Measurements from ENCODE around the gene TMEM204. TPM values are rescaled to one million over a fixed set of nuclear protein-coding genes. Genes with fewer than 3 reads are reported as not detected.

Gene TMEM204
- total and polyA plus RNA-seq, 2 donors (not counting 1 experiment from before 2014, with no cell fraction given) = 10.9 to 12.4 TPM

GRCh38 chr16:1571012-1571671, 37.7 kb downstream of the TMEM204 start:
- Histone ChIP-seq H3K27me3 (ENCODE audit: control insufficient read depth, insufficient read depth, low read length) (no peaks in the 10 kb centered on the region), H3K4me1 (ENCODE audit: control insufficient read depth, extremely low read depth, insufficient read depth, low read length) (no peaks in the 10 kb centered on the region), H3K9me3 (ENCODE audit: control insufficient read depth, insufficient read depth, low read depth, low read length) (no peaks in the 10 kb centered on the region), H3K36me3 (ENCODE audit: control insufficient read depth, insufficient read depth, low read length) (no peaks in the 10 kb centered on the region), H2AFZ (ENCODE audit: low read length) (no peak overlapping the region), H3K9ac (ENCODE audit: insufficient read depth, low read length) (no peak overlapping the region), H3K79me2 (ENCODE audit: control insufficient read depth, insufficient read depth, low read length) (no peaks in the 10 kb centered on the region), H3K4me3 (replicated peaks in 1 of 4; ENCODE audit: control extremely low read depth in 1 of 4, insufficient read depth in 1 of 4, low read depth in 3 of 4, low read length in 4 of 4) (no peak overlapping the region), H3K27ac (ENCODE audit: insufficient read depth, low read length) (no peak overlapping the region), H3K4me2 (ENCODE audit: extremely low read depth, insufficient read depth, low read length) (no peak overlapping the region), H4K20me1 (ENCODE audit: control insufficient read depth, extremely low read depth, insufficient read depth, low read length) (no peaks in the 10 kb centered on the region)
- no peak for DNase-seq (ENCODE audit: low read depth in 2 of 2)
- TF ChIP-seq CTCF (conservative IDR thresholded peaks at IDR 0.05 in 1 of 2, IDR thresholded peaks at IDR 0.05 in 1 of 2; ENCODE audit: low read depth in 1 of 2, low read length in 2 of 2) (no peak), EZH2 (IDR thresholded peaks at IDR 0.05; ENCODE audit: low read length, missing control alignments) (no peak)

DNA sequence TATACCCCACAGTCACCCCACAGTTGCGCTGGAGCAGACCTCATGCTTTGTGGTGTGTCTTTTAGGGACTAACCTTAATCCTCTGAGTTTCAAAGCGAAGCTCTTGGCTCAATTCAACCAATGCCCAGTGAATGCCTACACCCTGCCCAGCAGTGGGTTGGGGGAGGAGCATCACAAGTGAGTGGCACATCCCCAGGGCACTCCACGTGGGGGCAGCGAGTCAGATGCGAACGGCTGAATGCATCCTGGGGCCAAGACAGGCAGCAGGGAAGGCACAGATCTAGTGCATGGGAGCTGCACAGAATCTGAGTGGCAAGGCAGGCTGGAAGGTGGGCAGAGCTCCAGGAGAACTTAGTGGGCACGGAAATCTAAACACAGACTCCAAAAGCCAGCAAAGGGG, 39.2 kb downstream of the TMEM204 start:
- Histone ChIP-seq H3K36me3 (ENCODE audit: control insufficient read depth, insufficient read depth, low read length) (no peaks in the 10 kb centered on the region), H2AFZ (ENCODE audit: low read length) (no peak overlapping the region), H3K4me3 (replicated peaks in 1 of 4; ENCODE audit: control extremely low read depth in 1 of 4, insufficient read depth in 1 of 4, low read depth in 3 of 4, low read length in 4 of 4) (no peak overlapping the region), H3K79me2 (ENCODE audit: control insufficient read depth, insufficient read depth, low read length) (no peaks in the 10 kb centered on the region), H3K27me3 (ENCODE audit: control insufficient read depth, insufficient read depth, low read length) (no peaks in the 10 kb centered on the region), H3K9me3 (ENCODE audit: control insufficient read depth, insufficient read depth, low read depth, low read length) (no peaks in the 10 kb centered on the region), H3K4me2 (ENCODE audit: extremely low read depth, insufficient read depth, low read length) (no peak overlapping the region), H4K20me1 (ENCODE audit: control insufficient read depth, extremely low read depth, insufficient read depth, low read length) (no peaks in the 10 kb centered on the region), H3K27ac (ENCODE audit: insufficient read depth, low read length) (no peak overlapping the region), H3K9ac (ENCODE audit: insufficient read depth, low read length) (no peak overlapping the region), H3K4me1 (ENCODE audit: control insufficient read depth, extremely low read depth, insufficient read depth, low read length) (no peaks in the 10 kb centered on the region)
- TF ChIP-seq CTCF (conservative IDR thresholded peaks at IDR 0.05 in 1 of 2, IDR thresholded peaks at IDR 0.05 in 1 of 2; ENCODE audit: low read depth in 1 of 2, low read length in 2 of 2) = no peak
- TF ChIP-seq EZH2 (IDR thresholded peaks at IDR 0.05; ENCODE audit: low read length, missing control alignments) = no peak
- no peak for DNase-seq (ENCODE audit: low read depth in 2 of 2)

DNA sequence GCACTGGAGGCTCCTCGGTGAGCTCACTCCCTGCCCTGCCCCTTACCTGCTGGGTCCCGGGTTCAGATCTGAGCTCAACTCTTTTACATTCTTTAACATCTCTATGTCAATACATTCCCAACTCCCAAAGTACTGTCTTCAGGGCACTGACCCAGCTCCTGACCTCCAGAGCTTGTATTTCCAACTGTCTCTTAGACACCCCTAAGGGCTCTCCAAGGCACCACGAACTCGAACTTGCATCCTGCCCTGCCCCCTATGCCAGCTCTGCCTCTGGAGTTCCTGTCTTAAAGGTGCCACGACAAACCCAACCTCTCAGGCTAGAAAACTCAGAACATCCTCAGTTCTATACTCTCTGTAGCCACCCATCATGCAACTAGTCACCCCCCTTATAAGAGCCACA, 39.8 kb downstream of the TMEM204 start:
- no peaks in the 10 kb centered on the region for H3K9me3 ChIP-seq (ENCODE audit: control insufficient read depth, insufficient read depth, low read depth, low read length)

More for the DNA sequence above, 39.8 kb downstream of the TMEM204 start:
- Histone ChIP-seq H2AFZ (ENCODE audit: low read length) (no peak overlapping the region), H3K4me1 (ENCODE audit: control insufficient read depth, extremely low read depth, insufficient read depth, low read length) (no peaks in the 10 kb centered on the region), H3K79me2 (ENCODE audit: control insufficient read depth, insufficient read depth, low read length) (no peaks in the 10 kb centered on the region), H3K27ac (ENCODE audit: insufficient read depth, low read length) (no peak overlapping the region), H4K20me1 (ENCODE audit: control insufficient read depth, extremely low read depth, insufficient read depth, low read length) (no peaks in the 10 kb centered on the region), H3K4me2 (ENCODE audit: extremely low read depth, insufficient read depth, low read length) (no peak overlapping the region), H3K36me3 (ENCODE audit: control insufficient read depth, insufficient read depth, low read length) (no peaks in the 10 kb centered on the region), H3K27me3 (ENCODE audit: control insufficient read depth, insufficient read depth, low read length) (no peaks in the 10 kb centered on the region), H3K4me3 (replicated peaks in 1 of 4; ENCODE audit: control extremely low read depth in 1 of 4, insufficient read depth in 1 of 4, low read depth in 3 of 4, low read length in 4 of 4) (no peak overlapping the region), H3K9ac (ENCODE audit: insufficient read depth, low read length) (no peak overlapping the region)
- no peak for TF ChIP-seq CTCF (conservative IDR thresholded peaks at IDR 0.05 in 1 of 2, IDR thresholded peaks at IDR 0.05 in 1 of 2; ENCODE audit: low read depth in 1 of 2, low read length in 2 of 2)
- TF ChIP-seq EZH2 (IDR thresholded peaks at IDR 0.05; ENCODE audit: low read length, missing control alignments) = no peak
- no peak for DNase-seq (ENCODE audit: low read depth in 2 of 2)

Measured in fibroblast of lung (primary cell).